Activated CD4-positive, alpha-beta T cell treated with anti-CD3 and anti-CD28 coated beads for 48 hours (primary cell): Measurements from ENCODE around the gene GOLGA6D.
"Not testable (repeated sequence)": the region's sequence is repeated elsewhere in the genome, so short reads cannot be mapped to it uniquely, and the experiment has no call there.

Experiments
- DNase-seq: peaks from one replicate; pipeline ENCODE4 v3.0.0-alpha.2; 2020

The GOLGA6D gene, protein sequence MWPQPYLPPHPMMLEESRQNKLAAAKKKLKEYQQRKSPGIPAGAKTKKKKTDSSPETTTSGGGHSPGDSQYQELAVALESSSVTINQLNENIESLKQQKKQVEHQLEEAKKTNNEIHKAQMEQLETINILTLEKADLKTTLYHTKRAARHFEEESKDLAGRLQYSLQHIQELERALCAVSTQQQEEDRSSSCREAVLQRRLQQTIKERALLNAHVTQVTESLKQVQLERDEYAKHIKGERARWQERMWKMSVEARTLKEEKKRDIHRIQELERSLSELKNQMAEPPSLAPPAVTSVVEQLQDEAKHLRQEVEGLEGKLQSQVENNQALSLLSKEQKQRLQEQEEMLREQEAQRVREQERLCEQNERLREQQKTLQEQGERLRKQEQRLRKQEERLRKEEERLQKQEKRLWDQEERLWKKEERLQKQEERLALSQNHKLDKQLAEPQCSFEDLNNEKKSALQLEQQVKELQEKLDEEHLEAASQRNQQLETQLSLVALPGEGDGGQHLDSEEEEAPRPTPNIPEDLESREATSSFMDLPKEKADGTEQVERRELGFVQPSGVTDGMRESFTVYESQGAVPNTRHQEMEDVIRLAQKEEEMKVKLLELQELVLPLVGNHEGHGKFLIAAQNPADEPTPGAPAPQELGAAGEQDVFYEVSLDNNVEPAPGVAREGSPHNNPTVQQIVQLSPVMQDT

DNA sequence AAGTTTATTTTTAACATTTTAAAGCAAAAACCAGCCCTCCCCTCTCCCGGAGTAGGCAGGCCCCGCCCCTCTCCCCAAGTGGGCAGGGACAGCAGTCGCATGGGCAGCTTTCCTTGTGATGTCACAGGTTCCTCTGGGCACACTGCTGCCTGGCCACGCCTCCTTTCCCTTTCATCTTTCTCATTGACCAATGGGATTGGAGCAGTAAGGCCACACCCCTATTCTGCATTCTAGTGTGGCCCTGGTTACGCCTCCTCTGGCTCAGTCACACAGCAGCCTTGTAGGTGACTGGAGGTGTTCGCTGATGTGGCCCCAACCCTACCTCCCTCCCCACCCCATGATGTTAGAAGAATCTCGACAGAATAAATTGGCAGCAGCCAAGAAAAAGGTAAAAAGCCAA, at the start of gene GOLGA6D:
Gene GOLGA6D, plus strand, starts transcription at position 264 of the 400 bp plus-strand sequence. Its CDS starts 41 bp downstream, at position 305.
- not testable (repeated sequence) for DNase-seq

DNA sequence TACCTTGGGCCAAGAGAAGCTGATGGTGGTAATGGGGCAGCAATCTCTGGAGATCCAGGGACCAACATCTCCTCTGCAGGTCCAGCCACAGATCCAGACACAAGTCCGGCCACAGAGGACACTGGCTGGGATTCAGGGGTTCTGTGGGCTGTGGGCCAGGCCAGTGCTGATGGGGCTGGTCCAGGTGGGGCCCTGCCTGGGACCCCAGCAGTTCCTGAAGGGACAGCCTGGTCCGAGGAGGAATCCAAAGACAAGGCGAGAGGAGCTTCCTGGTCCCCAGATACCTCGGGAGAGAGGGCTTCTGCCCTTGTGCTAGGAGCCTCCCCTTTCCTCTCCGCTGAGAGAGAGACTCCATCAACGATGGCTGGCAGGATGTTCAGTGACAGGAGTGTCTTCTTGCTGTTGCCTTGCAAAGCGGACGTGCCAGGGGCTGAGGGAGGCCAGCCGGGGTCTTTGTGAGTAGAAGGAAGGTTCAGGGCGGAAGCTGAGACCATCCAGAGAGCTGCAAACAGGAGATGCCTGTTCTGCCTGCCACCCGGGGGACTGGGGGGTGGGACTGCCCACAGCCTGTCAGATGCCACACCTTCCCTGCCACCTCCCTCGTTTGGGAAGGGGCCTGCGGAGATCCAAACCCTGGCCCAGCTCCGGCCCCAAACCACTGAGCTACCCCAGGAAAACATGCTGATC, 49.0 kb upstream of the GOLGA6D start:
- DNase-seq, result no peak

DNA sequence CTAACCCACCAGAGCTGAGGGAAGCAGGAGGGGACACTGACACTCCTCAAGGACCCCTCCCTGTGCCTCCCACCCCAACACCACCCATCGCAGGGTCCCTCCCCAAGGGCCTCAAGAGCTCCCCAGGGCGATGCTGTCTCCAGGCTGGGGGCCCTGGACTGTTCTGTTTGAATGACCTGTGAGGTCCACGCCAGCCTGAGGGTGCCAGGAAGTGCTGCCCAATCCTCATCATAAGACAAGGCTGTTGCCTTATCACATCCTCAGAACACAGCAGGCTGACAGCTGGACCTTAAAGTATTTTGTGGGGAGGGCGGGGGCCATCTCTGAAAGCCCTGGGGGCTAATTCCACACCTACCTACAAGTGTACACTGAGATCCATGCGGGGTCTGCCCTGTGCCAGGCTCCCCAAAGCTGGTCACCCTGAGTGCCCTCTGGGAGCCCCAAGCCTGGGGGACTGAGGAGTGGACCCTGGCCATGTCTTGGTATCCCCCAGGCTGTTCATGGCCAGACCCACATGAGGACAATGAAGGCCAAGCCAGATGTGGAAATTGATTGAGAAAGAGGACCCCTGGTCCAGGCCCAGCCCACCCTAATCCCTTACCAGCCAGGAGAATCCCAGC, 48.3 kb upstream of the GOLGA6D start:
- DNase-seq, result no peak

DNA sequence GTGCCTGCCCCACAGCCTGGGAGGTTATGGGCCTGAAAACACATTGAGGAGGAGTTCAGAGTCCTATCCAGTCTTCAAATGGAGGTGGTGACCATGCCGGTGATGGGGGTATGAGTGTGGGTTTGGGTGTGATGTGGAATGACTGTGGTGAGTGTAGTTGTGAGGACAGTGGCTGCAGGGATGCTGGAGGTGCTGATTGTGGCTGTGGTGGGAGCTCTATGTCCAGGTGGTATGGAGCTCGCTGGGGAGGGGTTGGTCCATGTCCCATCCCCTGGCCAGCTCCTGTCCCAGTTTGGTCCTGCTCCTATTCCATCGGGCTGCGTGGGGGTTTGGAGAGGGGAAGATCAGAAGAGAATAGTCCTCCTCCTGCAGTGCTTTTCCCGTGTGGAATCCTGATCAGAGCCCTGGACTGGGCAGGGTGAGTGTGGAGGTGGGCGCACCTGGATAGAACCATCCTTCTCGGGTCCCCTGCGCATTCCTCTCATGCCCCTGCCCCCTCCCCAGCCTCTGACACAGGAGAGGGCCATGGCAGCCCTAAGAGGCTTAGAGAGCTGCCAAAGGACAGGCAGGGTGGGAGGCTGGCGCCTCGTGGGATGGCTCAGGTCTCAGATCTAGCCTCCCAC, 47.5 kb upstream of the GOLGA6D start:
- DNase-seq, result no peak

DNA sequence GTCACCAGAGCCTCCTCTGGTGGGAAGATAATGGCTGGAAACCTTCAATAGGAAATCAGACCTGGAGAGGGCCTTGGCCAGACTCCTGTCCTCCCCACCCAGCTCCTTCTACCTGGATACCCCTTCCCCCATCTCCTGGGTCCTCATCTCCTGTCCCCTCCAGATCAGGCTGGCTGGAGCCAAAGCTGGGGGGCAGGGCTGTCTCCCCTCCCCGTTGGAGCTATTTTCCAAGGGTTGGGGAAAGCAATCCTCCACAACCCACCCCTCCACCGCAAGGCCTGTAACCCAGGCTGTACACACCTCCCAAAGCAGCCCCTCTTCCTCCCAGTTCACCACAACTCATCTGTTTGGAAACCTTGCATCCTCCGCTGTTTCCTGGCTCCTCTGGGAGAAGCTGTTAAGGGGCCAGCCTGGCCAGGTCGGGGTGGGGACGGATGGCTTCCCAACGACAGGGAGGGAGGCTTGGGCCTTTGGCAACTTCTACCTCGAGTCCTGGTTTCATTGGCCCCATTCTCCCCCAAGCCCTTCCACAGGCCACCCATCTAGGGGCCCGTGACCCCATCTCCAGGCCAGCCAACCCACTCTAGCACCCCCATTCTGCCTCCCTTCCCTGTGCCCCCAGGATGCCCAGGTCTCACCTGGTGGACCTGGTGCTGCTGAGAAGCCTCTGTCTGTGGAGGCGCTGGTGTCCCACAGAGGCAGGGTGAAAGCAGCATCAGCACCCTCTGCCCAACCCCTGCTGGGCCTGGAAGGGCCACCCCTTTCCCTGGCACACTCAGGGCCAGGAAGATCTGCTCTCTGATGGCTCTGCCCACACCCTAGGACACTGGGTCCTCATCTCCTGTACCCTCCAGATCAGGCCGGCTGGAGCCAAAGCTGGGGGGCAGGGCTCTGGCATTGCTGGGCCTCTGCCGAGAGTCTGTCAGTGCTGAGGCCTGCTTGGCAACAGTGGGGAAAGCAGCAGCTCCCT, 46.6 kb upstream of the GOLGA6D start:
- DNase-seq, result no peak

DNA sequence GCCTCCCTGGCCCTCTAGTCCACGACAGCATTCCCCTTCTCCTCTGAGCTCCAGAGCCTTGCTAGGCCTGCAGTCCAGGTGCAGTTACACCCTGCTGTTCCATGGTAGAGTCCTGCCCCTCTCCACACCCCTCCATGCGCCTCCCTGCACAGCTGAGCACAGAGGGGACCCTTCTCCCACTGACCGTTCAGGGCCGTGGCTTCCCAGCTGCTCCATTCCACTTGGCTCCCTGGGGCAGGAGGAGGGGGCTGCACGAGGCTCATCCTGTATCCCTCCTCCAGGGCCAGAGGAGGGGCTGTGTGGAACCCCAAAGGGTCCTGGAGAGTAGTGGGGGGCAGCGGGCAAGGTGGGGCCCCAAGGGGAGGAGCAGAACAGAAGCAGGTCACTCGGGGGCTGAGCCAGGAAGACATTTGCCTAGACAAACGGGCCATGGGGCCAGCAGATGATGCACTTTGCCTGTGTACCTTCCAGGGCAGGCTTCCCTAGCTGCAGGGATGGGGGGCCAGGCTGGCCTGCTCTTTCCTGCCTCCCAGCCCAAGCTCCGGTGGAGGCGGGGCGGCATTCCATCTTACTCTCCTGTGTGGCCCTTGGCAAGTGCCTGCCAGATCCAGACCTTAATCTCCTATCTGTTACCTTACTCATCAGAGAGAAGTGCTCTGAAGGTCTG, 45.2 kb upstream of the GOLGA6D start:
- no peak for DNase-seq

DNA sequence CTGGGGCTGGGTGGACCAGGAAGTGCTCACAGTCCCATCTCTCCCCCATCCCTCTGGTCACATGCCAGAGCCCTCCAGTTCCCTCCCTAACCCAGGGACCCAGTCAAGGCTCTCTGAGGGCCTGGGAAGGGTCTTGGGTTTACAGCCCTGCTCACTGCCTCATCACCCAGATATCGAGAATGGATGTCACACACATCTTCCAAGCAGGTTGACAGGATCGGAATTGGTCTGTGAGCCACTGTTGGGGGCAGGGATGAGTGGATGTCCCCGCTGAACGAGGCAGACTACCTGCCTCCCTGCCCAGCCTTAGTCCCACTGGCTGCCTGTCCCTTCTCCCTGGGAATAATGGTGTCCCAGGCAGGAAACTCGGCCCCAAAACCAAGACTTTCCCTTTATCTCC, 44.5 kb upstream of the GOLGA6D start:
- DNase-seq, result no peak

DNA sequence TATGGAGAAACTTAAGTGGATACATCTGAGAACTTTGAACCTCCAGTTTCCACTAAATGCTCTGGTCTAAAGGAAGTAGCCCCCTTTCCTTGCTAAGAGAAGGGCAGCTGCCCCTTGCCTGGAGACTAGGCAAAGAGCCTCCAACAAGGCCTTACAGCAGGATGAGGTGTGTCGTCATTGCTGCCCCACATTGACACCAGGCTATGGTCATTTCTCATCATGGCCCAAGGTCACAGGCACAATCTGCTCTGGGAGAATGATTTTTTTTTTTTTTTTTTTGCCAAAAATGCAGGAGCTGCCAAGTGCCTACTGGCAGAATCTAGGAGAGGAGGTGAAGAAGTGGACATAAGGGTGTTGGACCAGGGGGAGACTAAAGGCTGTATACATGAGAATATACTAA, 36.9 kb upstream of the GOLGA6D start:
- not testable (repeated sequence) for DNase-seq

DNA sequence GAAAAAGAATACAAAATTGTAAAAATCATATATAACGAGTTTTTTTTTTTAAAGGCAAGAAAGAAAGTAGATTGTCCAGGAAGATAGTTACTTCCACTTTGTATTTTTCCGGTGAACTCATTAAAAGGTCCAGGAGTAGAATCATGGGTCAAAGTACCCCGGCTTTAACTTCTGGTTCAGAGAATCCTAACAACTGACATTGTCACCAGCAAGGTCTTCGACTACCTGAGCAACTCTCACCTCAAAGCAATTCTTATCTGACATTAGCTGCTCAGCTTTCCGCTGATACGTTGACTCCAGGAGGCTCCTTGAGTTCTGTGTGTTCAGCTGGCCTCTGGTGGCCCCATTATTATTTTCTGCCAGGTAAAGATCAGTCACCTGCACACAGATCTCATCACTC, 33.6 kb upstream of the GOLGA6D start:
- DNase-seq, result not testable (repeated sequence)

DNA sequence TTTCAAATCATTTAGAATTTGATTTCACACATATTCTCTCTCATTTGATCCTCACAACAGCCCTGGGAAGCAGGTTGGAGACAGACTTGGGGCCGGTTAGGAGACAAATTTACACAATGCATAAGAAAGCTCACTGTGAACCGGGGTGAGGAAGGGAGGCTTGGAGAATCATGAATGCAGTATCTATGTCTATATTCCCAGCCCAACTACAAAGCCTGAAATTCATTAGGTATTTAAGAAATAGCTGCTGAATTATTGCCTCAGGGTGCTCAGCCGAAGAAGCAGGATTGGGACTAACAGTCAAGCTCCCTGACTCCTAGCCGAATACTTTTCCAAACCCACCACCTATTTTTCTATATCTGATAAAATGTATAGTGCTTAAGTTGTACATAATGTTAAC, 32.9 kb upstream of the GOLGA6D start:
- DNase-seq, result no peak

DNA sequence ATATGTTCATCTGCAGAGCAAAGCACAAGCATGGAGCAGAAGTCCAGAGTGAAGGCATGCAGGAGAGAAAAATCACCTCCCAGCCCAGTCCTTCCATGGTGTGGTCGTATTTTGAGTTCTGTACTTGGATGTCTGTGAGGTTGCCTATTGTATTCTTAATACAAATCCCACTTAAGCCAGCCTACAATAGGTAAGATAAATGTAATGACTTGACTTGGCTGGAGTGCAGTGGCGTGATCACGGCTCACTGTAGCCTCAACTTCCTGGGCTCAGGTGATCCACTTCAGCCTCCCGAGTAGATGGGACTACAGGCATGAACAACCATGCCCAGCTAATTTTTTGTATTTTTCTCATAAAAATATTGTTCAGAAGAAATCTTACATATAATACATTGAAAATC, 31.3 kb upstream of the GOLGA6D start:
- DNase-seq, result not testable (repeated sequence)

DNA sequence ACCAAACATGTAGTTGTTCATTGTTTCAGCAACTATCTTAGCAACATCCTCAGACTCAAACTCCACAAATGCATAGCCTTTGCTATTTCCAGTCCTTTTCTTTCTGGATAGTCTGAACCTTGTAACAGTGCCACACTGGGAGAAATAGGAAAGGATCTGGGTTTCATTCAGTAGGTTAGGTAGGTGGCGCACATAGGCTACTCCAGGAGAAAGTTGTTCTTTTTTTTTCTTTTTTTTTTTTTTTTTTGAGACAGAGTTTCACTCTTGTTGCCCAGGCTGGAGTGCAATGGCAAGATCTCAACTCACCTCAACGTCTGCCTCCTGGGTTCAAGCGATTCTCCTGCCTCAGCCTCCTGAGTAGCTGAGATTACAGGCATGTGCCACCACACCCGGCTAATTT, 30.4 kb upstream of the GOLGA6D start:
- not testable (repeated sequence) for DNase-seq

DNA sequence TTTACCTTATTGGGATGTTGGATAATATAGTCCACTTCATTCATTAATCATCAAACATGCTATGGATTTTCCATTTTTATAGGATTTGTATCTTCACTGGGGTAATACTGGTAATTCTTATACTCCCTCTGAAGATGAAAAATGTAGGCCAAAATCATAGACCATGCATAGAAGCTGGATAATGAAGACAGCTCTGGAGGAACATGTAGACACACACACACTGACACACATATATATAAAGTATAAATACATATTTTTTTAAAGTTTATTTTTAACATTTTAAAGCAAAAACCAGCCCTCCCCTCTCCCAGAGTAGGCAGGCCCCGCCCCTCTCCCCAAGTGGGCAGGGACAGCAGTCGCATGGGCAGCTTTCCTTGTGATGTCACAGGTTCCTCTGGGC, 24.6 kb upstream of the GOLGA6D start, which contains the start of gene GOLGA6C:
Gene GOLGA6C, plus strand, starts transcription at position 301 of the 400 bp plus-strand sequence. CDS start 265 bp downstream, outside the sequence.
- DNase-seq, result not testable (repeated sequence)

DNA sequence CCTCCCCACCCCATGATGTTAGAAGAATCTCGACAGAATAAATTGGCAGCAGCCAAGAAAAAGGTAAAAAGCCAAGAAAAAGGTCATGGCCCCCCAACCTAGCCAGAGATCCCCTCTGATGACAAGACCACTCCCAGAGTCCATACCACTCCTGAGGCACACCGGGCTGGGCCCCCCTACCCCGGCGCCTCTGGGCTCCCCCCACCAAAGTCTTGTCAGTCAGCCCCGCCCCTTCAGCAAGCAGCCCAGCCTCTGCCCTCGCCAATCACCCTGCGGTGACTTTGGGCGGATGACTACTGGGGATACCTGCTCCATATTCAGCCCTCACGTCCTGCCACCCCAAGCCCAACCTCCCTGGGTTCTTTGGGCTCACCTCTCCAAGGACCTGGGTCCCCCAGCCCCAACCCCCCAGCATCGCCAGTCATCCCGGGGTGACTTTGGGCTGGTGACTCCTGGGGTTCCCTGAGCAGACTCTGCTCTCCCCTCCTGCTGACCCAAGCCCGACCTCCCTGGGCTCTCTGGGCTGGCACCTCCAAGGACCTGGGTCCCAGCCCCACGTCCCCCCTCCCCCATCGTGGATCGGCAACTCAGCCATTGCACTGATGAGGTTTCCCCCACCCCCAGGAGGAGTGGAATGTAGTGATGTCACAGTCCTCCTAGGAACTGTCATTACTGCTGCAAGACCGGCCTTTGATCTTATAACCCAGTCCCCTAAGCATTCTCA, 23.9 kb upstream of the GOLGA6D start:
- DNase-seq, result not testable (repeated sequence)

DNA sequence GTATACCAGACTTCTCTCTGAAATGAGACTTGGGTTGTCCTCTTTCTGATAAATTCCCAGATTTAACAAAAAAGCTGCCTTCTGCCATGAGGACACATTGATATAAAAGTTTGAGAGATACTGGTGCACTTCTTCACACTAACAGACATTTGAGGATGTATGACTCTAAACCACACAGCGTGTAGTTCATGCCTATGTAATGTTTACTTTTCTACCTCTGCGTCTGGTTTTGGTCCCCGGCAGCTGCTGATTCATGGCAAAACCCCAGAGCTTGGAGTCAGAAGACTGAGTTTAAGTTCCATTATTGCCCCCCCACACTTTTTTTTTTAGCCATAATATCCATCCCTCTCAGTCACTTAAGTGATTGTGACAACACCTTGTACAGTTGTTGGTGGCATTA, 22.8 kb upstream of the GOLGA6D start:
- DNase-seq, result not testable (repeated sequence)

DNA sequence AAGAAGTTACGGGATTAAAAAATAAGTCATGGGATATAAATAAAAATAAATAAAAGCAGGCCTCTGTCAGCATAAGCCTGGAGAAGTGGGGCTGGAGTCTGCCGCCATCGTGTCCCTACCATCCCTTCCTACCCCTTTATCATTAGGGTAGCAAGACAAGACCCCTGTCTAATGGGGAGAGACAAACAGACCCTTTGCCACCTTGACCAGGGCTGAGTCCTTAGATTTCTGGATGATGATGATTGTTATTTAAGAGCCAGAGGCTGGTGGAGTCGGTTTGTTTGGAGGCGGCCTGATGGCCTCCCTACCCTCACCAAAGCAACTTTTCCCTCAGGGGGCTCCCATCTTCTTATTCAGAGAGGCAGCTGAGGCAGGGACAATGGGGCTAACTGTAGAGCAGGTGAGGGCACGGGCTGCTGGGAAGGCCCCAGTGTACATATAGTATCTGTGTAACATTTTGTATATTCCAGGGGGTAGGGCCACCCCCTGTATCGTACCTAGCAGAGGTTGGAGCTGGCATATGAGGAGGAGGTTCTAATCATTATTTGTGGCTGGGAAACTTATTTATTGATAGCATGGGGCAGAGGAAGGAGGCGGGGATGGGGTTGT, 8.8 kb upstream of the GOLGA6D start:
- not testable (repeated sequence) for DNase-seq

DNA sequence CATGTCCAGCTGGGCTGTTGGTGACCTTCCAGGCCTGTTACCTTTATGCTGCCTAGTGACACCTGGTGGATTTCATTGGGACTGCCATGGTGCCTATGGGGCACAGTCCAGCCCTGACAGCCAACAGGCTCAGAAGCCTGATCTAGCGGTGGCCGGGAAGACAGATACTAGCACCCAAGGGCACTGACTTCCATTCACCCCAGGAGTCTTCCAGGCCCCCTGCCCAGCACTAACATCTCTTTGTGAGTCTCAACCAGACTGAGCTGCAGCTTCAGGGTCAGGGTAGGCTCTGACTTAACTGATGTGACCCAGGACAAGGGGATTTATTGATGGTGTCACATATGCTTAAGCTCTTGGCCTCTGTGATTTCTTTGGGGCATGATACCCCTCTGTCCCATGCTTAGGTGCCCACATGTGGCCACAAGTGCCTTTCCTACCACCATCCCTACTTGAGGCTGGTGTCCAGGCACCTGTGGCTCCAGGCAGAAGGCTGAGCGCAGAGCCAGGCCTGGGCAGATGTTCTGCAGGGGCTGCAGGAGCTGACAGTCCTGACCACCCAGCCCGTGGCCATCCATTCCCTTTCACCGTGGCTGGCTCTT, 8.0 kb upstream of the GOLGA6D start:
- DNase-seq, result peak; percentile 86

DNA sequence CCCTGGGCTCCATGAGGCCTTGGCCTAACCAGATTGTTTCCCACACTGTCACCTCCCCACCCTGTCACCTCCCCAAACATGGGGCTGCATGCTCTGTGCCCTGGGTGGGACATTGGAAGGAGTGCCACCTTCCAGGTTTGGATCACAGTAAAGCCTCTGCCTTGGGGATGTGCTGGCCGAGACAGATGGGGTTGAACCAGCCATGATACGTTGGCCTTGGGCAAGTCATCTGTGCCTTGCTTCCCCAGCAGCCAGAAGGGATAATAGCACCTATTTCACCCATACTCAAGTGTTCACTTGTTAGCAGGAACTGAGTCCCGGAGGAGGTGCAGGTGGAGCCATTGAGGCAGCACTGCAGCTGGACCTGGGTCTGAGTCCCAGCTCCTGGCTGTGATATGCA, 7.0 kb upstream of the GOLGA6D start:
- not testable (repeated sequence) for DNase-seq

DNA sequence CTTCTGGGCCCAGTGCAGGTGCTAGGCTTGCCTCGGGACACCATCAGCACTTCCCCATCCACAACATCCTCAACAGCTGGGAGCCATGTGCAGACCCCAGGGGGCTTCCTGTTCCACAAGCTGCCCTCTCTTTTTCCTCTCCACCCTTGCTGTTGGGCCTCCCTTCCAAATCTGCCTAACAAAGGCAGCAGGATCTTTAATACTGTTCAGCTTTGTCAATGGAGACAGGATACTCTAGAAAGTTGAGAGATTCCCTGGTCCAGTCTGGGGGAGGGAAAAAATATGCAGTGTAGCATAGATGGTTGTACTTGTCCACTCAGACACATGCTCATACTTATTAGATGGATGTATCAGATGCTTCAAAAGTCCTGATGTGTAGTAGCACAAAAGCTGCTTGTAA, 4.1 kb upstream of the GOLGA6D start:
- DNase-seq, result not testable (repeated sequence)
